Left kidney (tissue), 2 donors: Measurements from ENCODE around the gene IL1R1. TPM values are rescaled to one million over a fixed set of nuclear protein-coding genes. Genes with fewer than 3 reads are reported as not detected.

ENCODE experiments used
- DNase-seq: peaks from one replicate; pipeline ENCODE4 v3.0.0-alpha.2; 2013
- polyA plus RNA-seq: library from polyadenylated mRNA; unstranded; fragments of 120-200 nt; gene quantifications from one replicate; pipeline ENCODE4 v1.2.1, GENCODE V29; 2013; ENCODE audit not compliant: insufficient read length

IL1R1 gene
- polyA plus RNA-seq, 1 donor = 31.9 TPM

GRCh38 chr2:102137138-102137537 lies 5.4 kb upstream of the IL1R1 start:
- no peak for DNase-seq

GRCh38 chr2:102138331-102138730 lies 4.2 kb upstream of the IL1R1 start:
- DNase-seq = no peak

GRCh38 chr2:102139851-102140250 lies 2.7 kb upstream of the IL1R1 start:
- no peak for DNase-seq

GRCh38 chr2:102140377-102140776 lies 2.2 kb upstream of the IL1R1 start:
- no peak for DNase-seq

- DNase-seq = no peak
Measured at GRCh38 chr2:102141011-102141943, 1.3 kb upstream of the IL1R1 start.

GRCh38 chr2:102142829-102143449 lies 393 bp downstream of the IL1R1 start:
- no peak for DNase-seq

GRCh38 chr2:102143450-102143985 lies 972 bp downstream of the IL1R1 start:
- no peak for DNase-seq

- no peak for DNase-seq
Measured at GRCh38 chr2:102144128-102144527, 1.6 kb downstream of the IL1R1 start.

- no peak for DNase-seq
Measured at GRCh38 chr2:102145107-102145506, 2.6 kb downstream of the IL1R1 start.

GRCh38 chr2:102145934-102146333 lies 3.4 kb downstream of the IL1R1 start:
- DNase-seq = no peak

- DNase-seq = no peak
Measured at GRCh38 chr2:102147935-102148334, 5.4 kb downstream of the IL1R1 start.

GRCh38 chr2:102149243-102149642 lies 6.7 kb downstream of the IL1R1 start:
- DNase-seq = no peak

- DNase-seq = no peak
Measured at GRCh38 chr2:102149644-102150455, 7.3 kb downstream of the IL1R1 start.

- no peak for DNase-seq
Measured at GRCh38 chr2:102154364-102154763, 11.8 kb downstream of the IL1R1 start.

GRCh38 chr2:102154946-102155702 lies 12.6 kb downstream of the IL1R1 start:
- DNase-seq = no peak

- DNase-seq = no peak
Measured at GRCh38 chr2:102155703-102156515, 13.4 kb downstream of the IL1R1 start.

- DNase-seq = no peak
Measured at GRCh38 chr2:102158011-102158755, 15.6 kb downstream of the IL1R1 start.

- DNase-seq = no peak
Measured at GRCh38 chr2:102159295-102159694, 16.7 kb downstream of the IL1R1 start.

GRCh38 chr2:102166189-102166845 lies 23.8 kb downstream of the IL1R1 start:
- peak; percentile 39 for DNase-seq
